ENCODE measurements around the gene ATP10B. TPM values are rescaled to one million over a fixed set of nuclear protein-coding genes. Genes with fewer than 3 reads are reported as not detected.

The ATP10B gene
- total and polyA plus RNA-seq, 2 of the 13 experiments (the other 11 are each of a cell fraction or from before 2014, with no cell fraction given): not detected

DNA sequence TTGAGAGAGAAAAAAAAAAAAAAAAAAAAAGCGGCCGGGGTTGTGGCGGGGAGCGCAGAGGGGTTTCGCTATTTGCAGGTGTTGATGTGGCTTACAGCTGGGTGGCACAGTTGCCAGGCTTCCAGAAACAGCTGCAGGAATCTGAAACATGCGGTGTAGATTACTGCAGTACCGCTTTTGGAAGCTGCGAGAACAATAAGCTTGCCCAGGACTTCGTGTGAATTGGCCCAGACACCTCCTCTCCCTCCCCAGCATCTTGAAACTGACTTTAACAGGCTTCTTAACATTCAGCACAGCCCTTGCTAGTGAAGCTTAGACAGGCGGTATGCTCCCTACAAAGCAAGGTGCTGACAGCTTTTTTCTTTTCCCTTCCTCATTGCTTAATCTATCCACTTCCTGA is 104.0 kb downstream of the ATP10B start:
- Histone ChIP-seq H3K79me2 (ENCODE audit: insufficient read depth, low read length) (no peaks in the 10 kb centered on the region), H3K27ac (ENCODE audit: extremely low read length, insufficient read depth, low read length) (no peak overlapping the region), H3K9me3 (ENCODE audit: low read length) (no peaks in the 10 kb centered on the region), H3K27me3 (ENCODE audit: control insufficient read depth in 1 of 2, insufficient read depth in 2 of 2, low read length in 2 of 2) (no peaks in the 10 kb centered on the region), H3K4me3 (replicated peaks in 1 of 3; ENCODE audit: insufficient read depth in 1 of 3, low read depth in 2 of 3, low read length in 3 of 3) (no peak overlapping the region), H3K4me2 (ENCODE audit: low read depth, low read length) (no peak overlapping the region), H3K4me1 (ENCODE audit: insufficient read depth, low read length) (no peaks in the 10 kb centered on the region), H3K9ac (ENCODE audit: insufficient read depth, low read depth, low read length) (no peak overlapping the region), H4K20me1 (ENCODE audit: insufficient read depth, low read length) (no peaks in the 10 kb centered on the region), H3K36me3 (replicated peaks in 1 of 2; ENCODE audit: control insufficient read depth in 1 of 2, insufficient read depth in 2 of 2, low read length in 2 of 2) (no peaks in the 10 kb centered on the region), H2AFZ (ENCODE audit: low read length) (no peak overlapping the region)
- DNase-seq (ENCODE audit: low spot score) (no peak), FAIRE-seq (no peak), ATAC-seq (no peak)
- intact Hi-C loops (cut with micrococcal nuclease; ENCODE audit: unreplicated experiment) (no loop called here), in situ Hi-C loops (cut with HindIII; ENCODE audit: extremely low pct_ligation_motif_present, low pct_unique_long_range_greater_than_20kb) (no loop called here)
- CTCF ChIA-PET (ENCODE audit: low intra/inter-chr PET ratio, low total read pairs): no interaction called here
- no peak for TF ChIP-seq ELF3 (CRISPR knock-in tag; IDR thresholded peaks at IDR 0.05)
- TF ChIP-seq ZNF792 (CRISPR knock-in tag; IDR thresholded peaks at IDR 0.05): no peak
- TF ChIP-seq ZNF709 (CRISPR knock-in tag; IDR thresholded peaks at IDR 0.05): no peak
- no peak for TF ChIP-seq TCF7 (IDR thresholded peaks at IDR 0.05; ENCODE audit: low read depth)
- TF ChIP-seq ARHGAP35 (CRISPR knock-in tag; IDR thresholded peaks at IDR 0.05; ENCODE audit: borderline replicate concordance): no peak
- no peak for TF ChIP-seq TSC22D2 (CRISPR knock-in tag; IDR thresholded peaks at IDR 0.05; ENCODE audit: borderline replicate concordance)
- TF ChIP-seq TOPORS (CRISPR knock-in tag; IDR thresholded peaks at IDR 0.05): no peak
- no peak for TF ChIP-seq GATAD1 (CRISPR knock-in tag; IDR thresholded peaks at IDR 0.05)
- TF ChIP-seq HNF4G (IDR thresholded peaks at IDR 0.05; ENCODE audit: borderline replicate concordance, low read depth, low read length): no peak
- TF ChIP-seq HNF4G (CRISPR knock-in tag; IDR thresholded peaks at IDR 0.05; ENCODE audit: borderline replicate concordance, low read depth): no peak
- no peak for TF ChIP-seq ARNT2 (CRISPR knock-in tag; IDR thresholded peaks at IDR 0.05; ENCODE audit: low read depth)
- TF ChIP-seq SATB2 (CRISPR knock-in tag; IDR thresholded peaks at IDR 0.05): no peak
- TF ChIP-seq ZNF737 (CRISPR knock-in tag; IDR thresholded peaks at IDR 0.05; ENCODE audit: borderline replicate concordance): no peak
- TF ChIP-seq MBD4 (IDR thresholded peaks at IDR 0.05; ENCODE audit: borderline replicate concordance, low read length): no peak
- TF ChIP-seq ZSCAN22 (CRISPR knock-in tag; IDR thresholded peaks at IDR 0.05): no peak
- TF ChIP-seq NFYC (CRISPR knock-in tag; IDR thresholded peaks at IDR 0.05): no peak
- TF ChIP-seq, protein P1, sequence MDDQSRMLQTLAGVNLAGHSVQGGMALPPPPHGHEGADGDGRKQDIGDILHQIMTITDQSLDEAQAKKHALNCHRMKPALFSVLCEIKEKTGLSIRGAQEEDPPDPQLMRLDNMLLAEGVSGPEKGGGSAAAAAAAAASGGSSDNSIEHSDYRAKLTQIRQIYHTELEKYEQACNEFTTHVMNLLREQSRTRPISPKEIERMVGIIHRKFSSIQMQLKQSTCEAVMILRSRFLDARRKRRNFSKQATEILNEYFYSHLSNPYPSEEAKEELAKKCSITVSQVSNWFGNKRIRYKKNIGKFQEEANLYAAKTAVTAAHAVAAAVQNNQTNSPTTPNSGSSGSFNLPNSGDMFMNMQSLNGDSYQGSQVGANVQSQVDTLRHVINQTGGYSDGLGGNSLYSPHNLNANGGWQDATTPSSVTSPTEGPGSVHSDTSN (CRISPR knock-in tag; IDR thresholded peaks at IDR 0.05; ENCODE audit: borderline replicate concordance): no peak
- TF ChIP-seq MEF2D (CRISPR knock-in tag; IDR thresholded peaks at IDR 0.05): no peak
- no peak for TF ChIP-seq ZNF781 (CRISPR knock-in tag; IDR thresholded peaks at IDR 0.05; ENCODE audit: borderline replicate concordance, not compliant biosample characterization)
- TF ChIP-seq SRY (CRISPR knock-in tag; IDR thresholded peaks at IDR 0.05): no peak
- no peak for TF ChIP-seq RAD21 (CRISPR knock-in tag; IDR thresholded peaks at IDR 0.05)
- POLR2A ChIA-PET: no interaction called here
- no TSS peak for BruUV-seq (replicated peaks)
- WGBS (ENCODE audit: low lambda C conversion rate): 41% methylated on average over 10 of the region's 10 CpGs
